GM12873 (cell line): Measurements from ENCODE around the gene CD69.

ENCODE experiments used
- CTCF ChIP-seq: IDR thresholded peaks from 2 replicates; pipeline ENCODE4 v1.5.1; 2012; ENCODE audit warnings: low read depth, mild to moderate bottlenecking, moderate library complexity, low read length, control low read depth; ENCODE audit not compliant: insufficient read depth; ENCODE audit errors: missing control alignments

The CD69 gene

DNA sequence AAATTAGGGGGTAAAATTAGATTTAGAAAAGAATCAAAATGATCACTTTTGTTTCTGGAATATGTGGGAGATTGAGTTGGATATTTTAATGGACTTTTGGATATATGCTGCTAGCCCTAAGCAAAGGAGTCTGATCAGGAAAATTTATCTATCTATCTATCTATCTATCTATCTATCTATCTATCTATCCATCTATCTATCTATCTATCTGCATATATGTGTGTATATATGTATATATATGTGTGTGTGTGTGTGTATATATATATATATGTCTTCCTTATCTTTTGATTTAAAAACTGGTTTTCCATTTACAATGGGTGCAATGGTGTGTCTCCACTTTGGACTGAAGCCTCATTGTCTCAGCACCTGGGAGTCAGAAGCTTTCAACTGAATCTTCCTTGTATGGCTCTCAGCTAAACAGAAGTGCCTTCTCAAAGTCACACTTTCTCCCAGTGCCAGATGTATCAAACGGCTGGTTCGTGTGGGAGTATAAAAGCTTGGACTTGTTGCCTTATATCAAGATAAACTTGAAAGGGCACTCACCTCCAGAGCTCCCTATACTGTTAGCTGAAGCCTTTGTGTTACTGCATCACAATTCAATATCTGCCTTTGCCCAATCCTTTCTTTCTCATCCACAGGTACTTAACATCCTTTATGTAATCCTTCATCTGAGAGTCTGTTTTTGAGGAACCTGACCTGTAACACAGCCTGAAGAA lies 31.6 kb upstream of the CD69 start:
- no peak for TF ChIP-seq CTCF

- TF ChIP-seq CTCF = no peak
Observed at GRCh38 chr12:9786726-9787717, 26.3 kb upstream of the CD69 start.

- no peak for TF ChIP-seq CTCF
Observed at GRCh38 chr12:9784816-9785215, 24.1 kb upstream of the CD69 start.

DNA sequence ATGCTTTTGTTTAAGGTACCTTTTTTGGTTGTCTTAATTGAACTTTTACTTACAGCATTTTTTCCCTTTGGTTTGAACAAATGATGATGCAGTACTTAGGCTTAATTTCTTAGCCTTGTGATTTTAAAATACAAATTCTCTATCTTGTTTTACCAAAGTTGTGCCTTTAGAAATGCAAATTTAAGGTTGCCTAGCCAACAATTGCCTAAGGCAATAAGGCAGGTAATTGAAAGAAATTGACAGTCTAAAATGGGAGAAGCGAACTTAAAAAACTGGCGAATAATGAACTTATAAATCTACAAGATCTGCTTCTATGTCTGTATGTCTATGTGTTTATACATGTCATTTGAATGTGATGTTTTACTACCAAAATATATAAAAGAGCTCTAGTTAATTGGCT lies 23.6 kb upstream of the CD69 start:
- no peak for TF ChIP-seq CTCF

GRCh38 chr12:9782547-9783382 lies 22.1 kb upstream of the CD69 start:
- TF ChIP-seq CTCF = no peak

GRCh38 chr12:9781360-9781759 lies 20.7 kb upstream of the CD69 start:
- TF ChIP-seq CTCF = no peak

DNA sequence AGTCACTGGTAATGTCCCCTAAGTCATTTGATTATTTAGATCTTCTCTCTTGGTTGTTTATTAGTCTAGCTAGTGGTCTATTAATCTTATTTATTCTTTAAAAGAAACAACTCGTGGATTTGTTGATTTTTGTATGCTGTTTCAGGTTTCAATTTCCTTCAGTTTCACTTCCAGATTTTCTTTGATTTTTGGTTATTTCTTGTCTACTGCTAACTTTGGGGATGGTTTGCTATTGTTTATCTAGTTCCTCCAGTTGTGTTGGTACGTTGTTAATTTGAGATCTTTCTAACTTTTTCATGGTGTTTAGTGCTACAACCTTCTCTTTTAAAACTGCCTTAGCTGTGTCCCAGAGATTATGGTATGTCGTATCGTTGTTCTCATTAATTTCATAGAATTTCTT lies 18.5 kb upstream of the CD69 start:
- TF ChIP-seq CTCF = no peak
